Glomerular visceral epithelial cell (primary cell): ENCODE data around the gene FAM229B.
A peak's percentile ranks its signal among the peaks of the same experiment; 100 is the strongest.
"Not testable (repeated sequence)": the region's sequence is repeated elsewhere in the genome, so short reads cannot be mapped to it uniquely, and the experiment has no call there.

Experiments
- DNase-seq: peaks from one replicate; pipeline ENCODE4 v3.0.0-alpha.2; 2016; ENCODE audit errors: extremely low spot score

The FAM229B gene, protein sequence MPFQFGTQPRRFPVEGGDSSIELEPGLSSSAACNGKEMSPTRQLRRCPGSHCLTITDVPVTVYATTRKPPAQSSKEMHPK

GRCh38 chr6:112087136-112087911 lies at the start of gene FAM229B, which contains the start of gene TUBE1:
FAM229B (plus strand) TSS chr6:112087591; CDS start chr6:112099284, 11,693 bp downstream.
TUBE1 (minus strand) TSS chr6:112087482; CDS start chr6:112087434, 48 bp downstream.
- peak; percentile 95 for DNase-seq

DNA sequence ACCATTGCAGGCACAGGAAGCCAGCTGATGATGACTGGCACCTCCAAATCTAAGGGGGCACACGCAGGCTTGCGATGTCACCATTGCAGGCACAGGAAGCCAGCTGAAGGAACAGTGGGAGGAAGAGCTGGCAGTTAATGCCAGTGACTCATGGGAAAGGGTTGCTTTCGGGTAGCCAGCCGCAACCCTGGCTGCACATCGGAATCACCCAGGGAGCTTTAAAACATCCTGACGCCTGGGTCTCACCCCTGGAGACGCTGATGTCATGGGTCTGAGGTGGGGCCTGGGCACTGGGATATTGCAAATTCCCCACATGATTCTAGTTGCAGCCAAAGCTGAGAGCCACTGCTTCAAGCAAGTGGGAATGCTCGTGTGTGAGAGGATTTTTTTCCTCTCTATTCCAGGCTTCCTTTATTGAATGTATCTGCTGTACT lies 49.6 kb upstream of the FAM229B start:
- DNase-seq = peak; percentile 94

DNA sequence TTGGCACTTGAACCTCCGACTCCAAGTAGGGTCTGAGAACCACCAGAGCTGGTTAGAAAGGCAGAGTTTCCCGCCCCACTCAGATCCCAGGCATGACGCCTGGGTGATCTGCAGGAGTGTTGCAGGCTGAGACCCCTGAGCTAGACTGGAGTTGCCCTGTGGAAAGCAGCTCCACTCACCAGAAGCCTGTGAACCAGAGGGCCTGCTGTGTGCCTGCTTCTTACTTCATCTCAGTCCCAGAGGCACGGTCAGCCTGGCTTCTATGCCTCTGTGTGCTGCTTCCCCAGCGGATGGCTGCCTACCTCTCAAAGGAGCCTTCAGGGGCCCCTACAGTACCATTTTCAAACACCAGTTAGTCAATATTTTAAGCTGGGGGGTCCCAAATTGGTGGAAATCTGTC lies 49.1 kb upstream of the FAM229B start:
- no peak for DNase-seq

GRCh38 chr6:112038756-112039430 lies 48.5 kb upstream of the FAM229B start:
- no peak for DNase-seq

DNA sequence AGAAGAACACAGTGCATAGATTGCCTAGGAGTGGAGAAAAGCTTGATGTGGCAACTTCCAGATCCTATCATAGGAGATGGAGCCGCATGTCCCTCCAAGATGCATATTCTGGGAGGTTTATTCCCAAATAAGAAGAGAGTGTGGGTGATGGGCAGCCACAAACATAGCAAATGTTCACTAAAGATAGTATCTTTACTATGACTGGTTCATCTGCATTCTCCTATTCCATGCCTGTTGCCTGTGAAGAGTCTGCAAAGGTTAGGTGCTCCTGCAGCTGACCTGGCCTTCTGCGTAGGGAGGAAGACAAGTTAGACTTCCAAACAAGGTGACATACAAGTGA lies 48.0 kb upstream of the FAM229B start:
- DNase-seq = no peak

- no peak for DNase-seq
These were observed 46.4 kb upstream of the FAM229B start for GRCh38 chr6:112040956-112041355.

GRCh38 chr6:112041535-112041934 lies 45.9 kb upstream of the FAM229B start:
- no peak for DNase-seq

- DNase-seq = peak; percentile 92
These were observed 44.1 kb upstream of the FAM229B start for GRCh38 chr6:112043032-112044007.

GRCh38 chr6:112044196-112044595 lies 43.2 kb upstream of the FAM229B start:
- DNase-seq = no peak

GRCh38 chr6:112044856-112045255 lies 42.5 kb upstream of the FAM229B start:
- DNase-seq = peak; percentile 87

DNA sequence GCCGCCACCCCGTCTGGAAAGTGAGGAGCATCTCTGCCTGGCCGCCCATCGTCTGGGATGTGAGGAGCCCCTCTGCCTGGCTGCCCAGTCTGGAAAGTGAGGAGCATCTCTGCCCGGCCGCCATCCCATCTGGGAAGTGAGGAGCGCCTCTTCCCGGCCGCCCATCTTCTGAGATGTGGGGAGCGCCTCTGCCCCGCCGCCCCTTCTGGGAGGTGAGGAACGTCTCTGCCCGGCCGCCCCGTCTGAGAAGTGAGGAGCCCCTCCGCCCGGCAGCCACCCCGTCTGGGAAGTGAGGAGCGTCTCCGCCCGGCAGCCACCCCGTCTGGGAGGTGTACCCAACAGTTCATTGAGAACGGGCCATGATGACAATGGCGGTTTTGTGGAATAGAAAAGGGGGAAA lies 39.9 kb upstream of the FAM229B start:
- not testable (repeated sequence) for DNase-seq

GRCh38 chr6:112049026-112049799 lies 38.2 kb upstream of the FAM229B start:
- peak; percentile 66 for DNase-seq

- no peak for DNase-seq
These were observed 37.4 kb upstream of the FAM229B start for GRCh38 chr6:112049996-112050395.

GRCh38 chr6:112050429-112050828 lies 37.0 kb upstream of the FAM229B start:
- DNase-seq = no peak

DNA sequence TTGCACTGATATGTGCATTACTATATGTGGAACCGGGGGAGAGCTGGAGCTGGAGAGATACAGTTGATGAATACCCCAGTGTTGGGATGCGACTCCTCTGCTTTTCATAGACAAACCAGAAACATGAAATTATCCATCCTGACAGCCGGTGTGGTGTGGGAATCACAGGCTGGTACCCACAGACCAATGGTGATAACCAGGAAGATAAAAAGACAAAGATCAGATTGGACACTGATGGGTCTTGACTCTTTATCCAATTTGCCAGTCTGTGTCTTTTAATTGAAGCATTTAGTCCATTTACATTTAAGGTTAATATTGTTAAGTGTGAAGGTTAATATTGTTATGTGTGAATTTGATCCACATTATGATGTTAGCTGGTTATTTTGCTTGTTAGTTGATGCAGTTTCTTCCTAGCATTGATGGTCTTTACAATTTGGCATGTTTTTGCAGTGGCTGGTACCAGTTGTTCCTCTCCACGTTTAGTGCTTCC lies 36.1 kb upstream of the FAM229B start:
- not testable (repeated sequence) for DNase-seq

- DNase-seq = no peak
These were observed 33.4 kb upstream of the FAM229B start, which contains the start of gene CCN6 for GRCh38 chr6:112054001-112054400. CCN6 (plus strand) TSS chr6:112054104; CDS start chr6:112054358, 254 bp downstream.

DNA sequence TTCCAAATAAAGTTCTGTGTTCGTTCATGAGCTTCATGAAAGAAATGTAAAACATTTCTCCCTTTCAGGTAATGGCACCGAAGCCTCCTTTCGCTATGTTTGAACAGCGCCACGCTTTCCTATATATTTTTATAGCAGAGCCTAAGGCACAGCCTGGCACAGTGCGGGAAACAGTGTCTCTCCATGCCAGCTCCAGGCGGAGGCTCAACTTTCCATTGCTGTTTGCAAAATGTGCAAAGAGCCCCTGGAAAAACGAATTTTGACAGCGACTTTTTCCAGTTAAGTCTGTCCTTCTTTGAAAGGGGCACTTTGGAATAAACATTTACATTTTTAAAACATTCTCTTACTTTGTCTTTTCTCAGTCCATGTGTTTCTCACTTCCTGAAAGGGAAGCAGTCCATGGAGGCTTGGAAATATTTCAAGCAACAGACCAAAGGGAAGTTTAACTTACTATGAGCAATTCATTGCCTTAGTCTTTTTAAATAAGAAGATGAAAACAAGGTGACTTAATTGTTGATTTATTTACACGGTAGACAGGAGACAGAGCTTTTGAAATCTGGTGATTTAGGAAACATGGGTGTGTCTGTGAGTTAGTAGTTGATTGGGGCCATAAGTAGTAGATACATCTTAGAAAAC lies 32.7 kb upstream of the FAM229B start:
- DNase-seq = no peak

GRCh38 chr6:112058243-112059032 lies 29.0 kb upstream of the FAM229B start:
- DNase-seq = no peak

- peak; percentile 36 for DNase-seq
These were observed 25.8 kb upstream of the FAM229B start for GRCh38 chr6:112061605-112062004.
